Esophagus squamous epithelium (tissue), 4 donors: ENCODE measurements around the gene MEPCE.

ENCODE experiments used
- CTCF ChIP-seq, 6 experiments: fragments of 450-650 bp in 4 of 6; fragments of 200-600 bp in 2 of 6; sonication (generic) in 2 of 6; IDR thresholded peaks; one replicate each; pipeline ENCODE4 v1.5.1; 2016 to 2019; ENCODE audit warnings: antibody characterized with exemption in 6 of 6, mild to moderate bottlenecking in 4 of 6, moderate library complexity in 4 of 6
- POLR2A ChIP-seq, 4 donors: fragments of 450-650 bp; IDR thresholded peaks; one replicate each; pipeline ENCODE4 v1.6.1; 2017; ENCODE audit warnings: antibody characterized with exemption in 4 of 4, mild to moderate bottlenecking in 4 of 4, moderate library complexity in 3 of 4

GRCh38 chr7:100457033-100457432 lies 27.4 kb downstream of the MEPCE start:
- TF ChIP-seq POLR2A (IDR thresholded peaks at IDR 0.05), result no peak
- TF ChIP-seq CTCF (IDR thresholded peaks at IDR 0.05), result no peak
